HepG2 (cell line): ENCODE results near the gene LEAP2. TPM values are rescaled to one million over a fixed set of nuclear protein-coding genes. Genes with fewer than 3 reads are reported as not detected.

Source experiments
- NR1H2 ChIP-seq: sonication (generic); formaldehyde crosslinking; IDR thresholded peaks from 2 replicates; pipeline ENCODE4 v1.8.1; 2022; ENCODE audit warnings: low read depth, missing genetic modification reagents, borderline replicate concordance
- SOX5 ChIP-seq: IDR thresholded peaks from 2 replicates; pipeline ENCODE4 v1.6.1; 2016; ENCODE audit warnings: borderline replicate concordance
- TARDBP ChIP-seq: sonication (generic); formaldehyde crosslinking; IDR thresholded peaks from 2 replicates; pipeline ENCODE4 v1.8.0; 2022; ENCODE audit warnings: mild to moderate bottlenecking, missing genetic modification reagents
- ZNF136 ChIP-seq: sonication (generic); formaldehyde crosslinking; IDR thresholded peaks from 2 replicates; pipeline ENCODE4 v1.8.1; 2022; ENCODE audit warnings: low read depth, mild to moderate bottlenecking, moderate library complexity, missing genetic modification reagents
- ZNF205 ChIP-seq: IDR thresholded peaks from 2 replicates; pipeline ENCODE4 v1.6.1; 2018; ENCODE audit warnings: missing biosample characterization, missing genetic modification reagents
- polyA plus RNA-seq, 8 experiments: library from polyadenylated mRNA; depleted of rRNA in 3 of 8; stranded (reverse) in 7 of 8; unstranded in 1 of 8; fragments of >200 nt; fragmentation: Illumina TruSeq in 4 of 8; extraction: Trizol in 4 of 8; gene quantifications; 2 replicates each; pipeline versions ENCODE4 v1.2.1 to v1.2.3, GENCODE V29; 2011 to 2016; ENCODE audit warnings: low read depth in 4 of 8, missing spikeins in 1 of 8, mixed read lengths in 1 of 8; ENCODE audit not compliant: insufficient read depth in 1 of 8
- total RNA-seq, 5 experiments: library from RNA; depleted of rRNA; stranded (reverse); fragments of >200 nt; fragmentation: Illumina TruSeq; extraction: Trizol; gene quantifications; 2 replicates each; pipeline ENCODE4 v1.2.3, GENCODE V29; 2016; ENCODE audit warnings: low read depth in 1 of 5
- TF ChIP-seq, protein P1 (sequence below): sonication (generic); formaldehyde crosslinking; IDR thresholded peaks from 2 replicates; pipeline ENCODE4 v1.9.0; 2021; ENCODE audit warnings: mild to moderate bottlenecking, missing genetic modification reagents
- TF ChIP-seq, protein P2 (sequence below): sonication (generic); formaldehyde crosslinking; conservative IDR thresholded peaks from 2 replicates; pipeline ENCODE4 v1.4.0; 2020; ENCODE audit warnings: missing genetic modification reagents
- TF ChIP-seq, protein P3 (sequence below): IDR thresholded peaks from 2 replicates; pipeline ENCODE4 v1.6.1; 2012; ENCODE audit warnings: low read length, improper control_type of control experiment
- TF ChIP-seq, protein P4 (sequence below): sonication (generic); formaldehyde crosslinking; IDR thresholded peaks from 2 replicates; pipeline ENCODE4 v1.4.0; 2020; ENCODE audit warnings: missing genetic modification reagents, borderline replicate concordance

The LEAP2 gene
- total and polyA plus RNA-seq, 2 of the 13 experiments (the other 11 are each of a cell fraction or from before 2014, with no cell fraction given) = 23.9 to 51.9 TPM

DNA sequence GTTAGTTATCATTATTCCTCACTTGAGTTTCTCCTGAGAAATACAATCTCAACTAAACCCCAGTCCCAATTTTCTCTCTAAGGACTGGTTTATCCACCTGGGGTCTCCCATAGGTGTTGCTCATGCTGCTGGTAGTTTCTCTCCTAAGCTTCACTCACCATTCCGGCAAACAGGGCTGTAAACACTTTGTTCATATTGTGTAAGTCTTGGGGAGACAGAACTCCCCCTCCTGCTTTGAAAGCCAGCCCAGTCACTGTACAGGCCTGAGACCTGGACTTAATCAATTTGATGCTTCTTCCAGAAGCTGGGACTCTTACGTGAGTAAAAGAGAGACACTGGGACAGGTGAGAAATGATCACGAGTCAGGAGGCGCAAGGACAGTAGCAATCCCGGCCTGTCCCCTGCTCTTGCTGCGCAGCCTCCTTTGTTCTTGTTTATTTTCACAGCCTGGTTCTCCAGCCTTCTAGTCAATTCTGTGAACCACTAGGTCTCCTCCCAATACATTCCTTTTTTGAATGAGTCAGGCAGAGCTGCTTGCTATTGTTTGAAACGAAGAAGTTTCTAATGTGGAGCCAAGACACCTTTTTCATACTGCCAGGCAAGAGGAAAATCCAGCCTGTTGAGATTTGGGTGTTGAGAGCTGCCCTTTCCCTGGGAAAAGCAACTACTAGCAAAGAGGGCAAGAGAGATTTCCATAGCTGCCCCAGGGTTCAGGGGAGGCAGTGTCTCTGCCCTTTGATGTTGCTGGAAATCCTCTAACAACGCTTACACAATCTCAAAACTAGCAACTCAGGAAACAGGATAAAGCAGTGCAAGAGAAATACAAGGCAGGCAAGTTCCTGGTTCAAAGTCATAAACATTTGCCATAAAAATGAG lies 33.8 kb upstream of the LEAP2 start (continued):
- TF ChIP-seq, protein P1, sequence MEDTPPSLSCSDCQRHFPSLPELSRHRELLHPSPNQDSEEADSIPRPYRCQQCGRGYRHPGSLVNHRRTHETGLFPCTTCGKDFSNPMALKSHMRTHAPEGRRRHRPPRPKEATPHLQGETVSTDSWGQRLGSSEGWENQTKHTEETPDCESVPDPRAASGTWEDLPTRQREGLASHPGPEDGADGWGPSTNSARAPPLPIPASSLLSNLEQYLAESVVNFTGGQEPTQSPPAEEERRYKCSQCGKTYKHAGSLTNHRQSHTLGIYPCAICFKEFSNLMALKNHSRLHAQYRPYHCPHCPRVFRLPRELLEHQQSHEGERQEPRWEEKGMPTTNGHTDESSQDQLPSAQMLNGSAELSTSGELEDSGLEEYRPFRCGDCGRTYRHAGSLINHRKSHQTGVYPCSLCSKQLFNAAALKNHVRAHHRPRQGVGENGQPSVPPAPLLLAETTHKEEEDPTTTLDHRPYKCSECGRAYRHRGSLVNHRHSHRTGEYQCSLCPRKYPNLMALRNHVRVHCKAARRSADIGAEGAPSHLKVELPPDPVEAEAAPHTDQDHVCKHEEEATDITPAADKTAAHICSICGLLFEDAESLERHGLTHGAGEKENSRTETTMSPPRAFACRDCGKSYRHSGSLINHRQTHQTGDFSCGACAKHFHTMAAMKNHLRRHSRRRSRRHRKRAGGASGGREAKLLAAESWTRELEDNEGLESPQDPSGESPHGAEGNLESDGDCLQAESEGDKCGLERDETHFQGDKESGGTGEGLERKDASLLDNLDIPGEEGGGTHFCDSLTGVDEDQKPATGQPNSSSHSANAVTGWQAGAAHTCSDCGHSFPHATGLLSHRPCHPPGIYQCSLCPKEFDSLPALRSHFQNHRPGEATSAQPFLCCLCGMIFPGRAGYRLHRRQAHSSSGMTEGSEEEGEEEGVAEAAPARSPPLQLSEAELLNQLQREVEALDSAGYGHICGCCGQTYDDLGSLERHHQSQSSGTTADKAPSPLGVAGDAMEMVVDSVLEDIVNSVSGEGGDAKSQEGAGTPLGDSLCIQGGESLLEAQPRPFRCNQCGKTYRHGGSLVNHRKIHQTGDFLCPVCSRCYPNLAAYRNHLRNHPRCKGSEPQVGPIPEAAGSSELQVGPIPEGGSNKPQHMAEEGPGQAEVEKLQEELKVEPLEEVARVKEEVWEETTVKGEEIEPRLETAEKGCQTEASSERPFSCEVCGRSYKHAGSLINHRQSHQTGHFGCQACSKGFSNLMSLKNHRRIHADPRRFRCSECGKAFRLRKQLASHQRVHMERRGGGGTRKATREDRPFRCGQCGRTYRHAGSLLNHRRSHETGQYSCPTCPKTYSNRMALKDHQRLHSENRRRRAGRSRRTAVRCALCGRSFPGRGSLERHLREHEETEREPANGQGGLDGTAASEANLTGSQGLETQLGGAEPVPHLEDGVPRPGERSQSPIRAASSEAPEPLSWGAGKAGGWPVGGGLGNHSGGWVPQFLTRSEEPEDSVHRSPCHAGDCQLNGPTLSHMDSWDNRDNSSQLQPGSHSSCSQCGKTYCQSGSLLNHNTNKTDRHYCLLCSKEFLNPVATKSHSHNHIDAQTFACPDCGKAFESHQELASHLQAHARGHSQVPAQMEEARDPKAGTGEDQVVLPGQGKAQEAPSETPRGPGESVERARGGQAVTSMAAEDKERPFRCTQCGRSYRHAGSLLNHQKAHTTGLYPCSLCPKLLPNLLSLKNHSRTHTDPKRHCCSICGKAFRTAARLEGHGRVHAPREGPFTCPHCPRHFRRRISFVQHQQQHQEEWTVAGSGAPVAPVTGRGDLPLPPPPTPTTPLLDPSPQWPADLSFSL (CRISPR knock-in tag) = no peak
- TF ChIP-seq, protein P2, sequence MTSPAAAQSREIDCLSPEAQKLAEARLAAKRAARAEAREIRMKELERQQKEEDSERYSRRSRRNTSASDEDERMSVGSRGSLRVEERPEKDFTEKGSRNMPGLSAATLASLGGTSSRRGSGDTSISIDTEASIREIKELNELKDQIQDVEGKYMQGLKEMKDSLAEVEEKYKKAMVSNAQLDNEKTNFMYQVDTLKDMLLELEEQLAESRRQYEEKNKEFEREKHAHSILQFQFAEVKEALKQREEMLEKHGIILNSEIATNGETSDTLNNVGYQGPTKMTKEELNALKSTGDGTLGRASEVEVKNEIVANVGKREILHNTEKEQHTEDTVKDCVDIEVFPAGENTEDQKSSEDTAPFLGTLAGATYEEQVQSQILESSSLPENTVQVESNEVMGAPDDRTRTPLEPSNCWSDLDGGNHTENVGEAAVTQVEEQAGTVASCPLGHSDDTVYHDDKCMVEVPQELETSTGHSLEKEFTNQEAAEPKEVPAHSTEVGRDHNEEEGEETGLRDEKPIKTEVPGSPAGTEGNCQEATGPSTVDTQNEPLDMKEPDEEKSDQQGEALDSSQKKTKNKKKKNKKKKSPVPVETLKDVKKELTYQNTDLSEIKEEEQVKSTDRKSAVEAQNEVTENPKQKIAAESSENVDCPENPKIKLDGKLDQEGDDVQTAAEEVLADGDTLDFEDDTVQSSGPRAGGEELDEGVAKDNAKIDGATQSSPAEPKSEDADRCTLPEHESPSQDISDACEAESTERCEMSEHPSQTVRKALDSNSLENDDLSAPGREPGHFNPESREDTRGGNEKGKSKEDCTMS = no peak
- TF ChIP-seq ZNF205 = peak; percentile 69; the same call in 1 of the 2 replicates
- TF ChIP-seq, protein P3, sequence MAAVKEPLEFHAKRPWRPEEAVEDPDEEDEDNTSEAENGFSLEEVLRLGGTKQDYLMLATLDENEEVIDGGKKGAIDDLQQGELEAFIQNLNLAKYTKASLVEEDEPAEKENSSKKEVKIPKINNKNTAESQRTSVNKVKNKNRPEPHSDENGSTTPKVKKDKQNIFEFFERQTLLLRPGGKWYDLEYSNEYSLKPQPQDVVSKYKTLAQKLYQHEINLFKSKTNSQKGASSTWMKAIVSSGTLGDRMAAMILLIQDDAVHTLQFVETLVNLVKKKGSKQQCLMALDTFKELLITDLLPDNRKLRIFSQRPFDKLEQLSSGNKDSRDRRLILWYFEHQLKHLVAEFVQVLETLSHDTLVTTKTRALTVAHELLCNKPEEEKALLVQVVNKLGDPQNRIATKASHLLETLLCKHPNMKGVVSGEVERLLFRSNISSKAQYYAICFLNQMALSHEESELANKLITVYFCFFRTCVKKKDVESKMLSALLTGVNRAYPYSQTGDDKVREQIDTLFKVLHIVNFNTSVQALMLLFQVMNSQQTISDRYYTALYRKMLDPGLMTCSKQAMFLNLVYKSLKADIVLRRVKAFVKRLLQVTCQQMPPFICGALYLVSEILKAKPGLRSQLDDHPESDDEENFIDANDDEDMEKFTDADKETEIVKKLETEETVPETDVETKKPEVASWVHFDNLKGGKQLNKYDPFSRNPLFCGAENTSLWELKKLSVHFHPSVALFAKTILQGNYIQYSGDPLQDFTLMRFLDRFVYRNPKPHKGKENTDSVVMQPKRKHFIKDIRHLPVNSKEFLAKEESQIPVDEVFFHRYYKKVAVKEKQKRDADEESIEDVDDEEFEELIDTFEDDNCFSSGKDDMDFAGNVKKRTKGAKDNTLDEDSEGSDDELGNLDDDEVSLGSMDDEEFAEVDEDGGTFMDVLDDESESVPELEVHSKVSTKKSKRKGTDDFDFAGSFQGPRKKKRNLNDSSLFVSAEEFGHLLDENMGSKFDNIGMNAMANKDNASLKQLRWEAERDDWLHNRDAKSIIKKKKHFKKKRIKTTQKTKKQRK = no peak
- TF ChIP-seq, protein P4, sequence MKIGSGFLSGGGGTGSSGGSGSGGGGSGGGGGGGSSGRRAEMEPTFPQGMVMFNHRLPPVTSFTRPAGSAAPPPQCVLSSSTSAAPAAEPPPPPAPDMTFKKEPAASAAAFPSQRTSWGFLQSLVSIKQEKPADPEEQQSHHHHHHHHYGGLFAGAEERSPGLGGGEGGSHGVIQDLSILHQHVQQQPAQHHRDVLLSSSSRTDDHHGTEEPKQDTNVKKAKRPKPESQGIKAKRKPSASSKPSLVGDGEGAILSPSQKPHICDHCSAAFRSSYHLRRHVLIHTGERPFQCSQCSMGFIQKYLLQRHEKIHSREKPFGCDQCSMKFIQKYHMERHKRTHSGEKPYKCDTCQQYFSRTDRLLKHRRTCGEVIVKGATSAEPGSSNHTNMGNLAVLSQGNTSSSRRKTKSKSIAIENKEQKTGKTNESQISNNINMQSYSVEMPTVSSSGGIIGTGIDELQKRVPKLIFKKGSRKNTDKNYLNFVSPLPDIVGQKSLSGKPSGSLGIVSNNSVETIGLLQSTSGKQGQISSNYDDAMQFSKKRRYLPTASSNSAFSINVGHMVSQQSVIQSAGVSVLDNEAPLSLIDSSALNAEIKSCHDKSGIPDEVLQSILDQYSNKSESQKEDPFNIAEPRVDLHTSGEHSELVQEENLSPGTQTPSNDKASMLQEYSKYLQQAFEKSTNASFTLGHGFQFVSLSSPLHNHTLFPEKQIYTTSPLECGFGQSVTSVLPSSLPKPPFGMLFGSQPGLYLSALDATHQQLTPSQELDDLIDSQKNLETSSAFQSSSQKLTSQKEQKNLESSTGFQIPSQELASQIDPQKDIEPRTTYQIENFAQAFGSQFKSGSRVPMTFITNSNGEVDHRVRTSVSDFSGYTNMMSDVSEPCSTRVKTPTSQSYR = peak; percentile 50; the same call in 1 of the 2 replicates
- peak; percentile 71; the same call in 1 of the 2 replicates for TF ChIP-seq SOX5 (CRISPR knock-in tag)
- no peak for TF ChIP-seq ZNF136 (CRISPR knock-in tag)
- no peak for TF ChIP-seq NR1H2 (CRISPR knock-in tag)
- TF ChIP-seq TARDBP (CRISPR knock-in tag) = peak; percentile 85
